ENCODE results near the gene TTC32.

- TF ChIP-seq CTCF (conservative IDR thresholded peaks at IDR 0.05; ENCODE audit: low read depth in 2 of 2) (no peak), EZH2 (IDR thresholded peaks at IDR 0.05; ENCODE audit: low read depth, unreplicated experiment) (no peak), REST (IDR thresholded peaks at IDR 0.05; ENCODE audit: unreplicated experiment) (no peak), POLR2AphosphoS5 (IDR thresholded peaks at IDR 0.05; ENCODE audit: low read depth) (no peak), ZNF331 (CRISPR knock-in tag; IDR thresholded peaks at IDR 0.05; ENCODE audit: low read depth) (no peak), JUNB (IDR thresholded peaks at IDR 0.05; ENCODE audit: unreplicated experiment) (no peak), CREB1 (CRISPR knock-in tag; IDR thresholded peaks at IDR 0.05; ENCODE audit: low read depth) (no peak), NANOG (IDR thresholded peaks at IDR 0.05; ENCODE audit: borderline replicate concordance) (no peak), EZH2phosphoT487 (IDR thresholded peaks at IDR 0.05; ENCODE audit: unreplicated experiment) (no peak), ZNF114 (CRISPR knock-in tag; IDR thresholded peaks at IDR 0.05) (no peak), STAT1 (IDR thresholded peaks at IDR 0.05; ENCODE audit: unreplicated experiment) (no peak)
- TF ChIP-seq, protein P1, sequence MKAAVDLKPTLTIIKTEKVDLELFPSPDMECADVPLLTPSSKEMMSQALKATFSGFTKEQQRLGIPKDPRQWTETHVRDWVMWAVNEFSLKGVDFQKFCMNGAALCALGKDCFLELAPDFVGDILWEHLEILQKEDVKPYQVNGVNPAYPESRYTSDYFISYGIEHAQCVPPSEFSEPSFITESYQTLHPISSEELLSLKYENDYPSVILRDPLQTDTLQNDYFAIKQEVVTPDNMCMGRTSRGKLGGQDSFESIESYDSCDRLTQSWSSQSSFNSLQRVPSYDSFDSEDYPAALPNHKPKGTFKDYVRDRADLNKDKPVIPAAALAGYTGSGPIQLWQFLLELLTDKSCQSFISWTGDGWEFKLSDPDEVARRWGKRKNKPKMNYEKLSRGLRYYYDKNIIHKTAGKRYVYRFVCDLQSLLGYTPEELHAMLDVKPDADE (IDR thresholded peaks at IDR 0.05) = no peak
Observed at GRCh38 chr2:19848029-19848750, 53.6 kb downstream of the TTC32 start.
